Gastrocnemius medialis (tissue), 4 donors: ENCODE results near the gene DNASE2. TPM values are rescaled to one million over a fixed set of nuclear protein-coding genes. Genes with fewer than 3 reads are reported as not detected.
"Not testable (repeated sequence)": the region's sequence is repeated elsewhere in the genome, so short reads cannot be mapped to it uniquely, and the experiment has no call there.

ENCODE experiments used
- ATAC-seq, 2 donors: fragments of 150-250 bp; one replicate each; pipeline ENCODE4 v1.9.1; 2016
- DNase-seq, 2 donors: peaks; one replicate each; pipeline ENCODE4 v3.0.0-alpha.2; 2019
- H3K27ac ChIP-seq, 4 donors: fragments of 200-600 bp; sonication (generic); 1 replicate in 1 of 4; 2 replicates in 3 of 4; pipeline ENCODE4 v1.5.1; 2016 to 2018; ENCODE audit warnings: mild to moderate bottlenecking in 2 of 4, moderate library complexity in 1 of 4
- H3K27me3 ChIP-seq, 3 donors: fragments of 200-600 bp; sonication (generic) in 2 of 3; 1 replicate in 1 of 3; 2 replicates in 2 of 3; pipeline versions ENCODE4 v1.5.1 to v1.6.0; 2016 to 2019; ENCODE audit warnings: mild to moderate bottlenecking in 1 of 3, moderate library complexity in 1 of 3
- H3K36me3 ChIP-seq, 2 donors: fragments of 200-600 bp; sonication (generic) in 1 of 2; one replicate each; pipeline ENCODE4 v1.5.1; 2017 to 2018
- H3K4me1 ChIP-seq, 2 donors: fragments of 200-600 bp; sonication (generic) in 1 of 2; one replicate each; pipeline ENCODE4 v1.5.1; 2016 to 2017; ENCODE audit warnings: mild to moderate bottlenecking in 2 of 2
- H3K4me3 ChIP-seq, 4 donors: fragments of 200-600 bp; sonication (generic) in 3 of 4; 1 replicate in 1 of 4; 2 replicates in 3 of 4; pipeline ENCODE4 v1.5.1; 2016 to 2019; ENCODE audit warnings: mild to moderate bottlenecking in 2 of 4
- H3K9me3 ChIP-seq, 3 donors: fragments of 200-600 bp; sonication (generic) in 2 of 3; 1 replicate in 1 of 3; 2 replicates in 2 of 3; pipeline ENCODE4 v1.5.1; 2016 to 2019
- POLR2A ChIP-seq, 2 donors: fragments of 450-650 bp; IDR thresholded peaks; one replicate each; pipeline ENCODE4 v1.6.1; 2017; ENCODE audit warnings: antibody characterized with exemption in 2 of 2, mild to moderate bottlenecking in 2 of 2, moderate library complexity in 2 of 2
- in situ Hi-C, 4 donors: fragments of 200-750 bp; cut with MboI; loops; one replicate each; pipeline versions ENCODE4 v1.15.0 to v1.8.0; 2017; ENCODE audit warnings: low sequenced_read_pairs in 4 of 4
- intact Hi-C: fragments of 100-400 bp; cut with DNase I; formaldehyde crosslinking; loops from one replicate; pipeline ENCODE4 v1.15.1; 2023; ENCODE audit warnings: low total_unique reads
- total RNA-seq, 4 donors: library from RNA; depleted of rRNA; stranded (reverse); fragments of >200 nt; gene quantifications; one replicate each; pipeline versions ENCODE4 v1.1.0 to v1.2.3, GENCODE V29; 2016
- TF ChIP-seq, protein P1 (sequence below), 5 experiments: fragments of 450-650 bp in 3 of 5; fragments of 200-600 bp in 2 of 5; sonication (generic) in 2 of 5; IDR thresholded peaks in 4 of 5; conservative IDR thresholded peaks in 1 of 5; 1 replicate in 4 of 5; 2 replicates in 1 of 5; pipeline ENCODE4 v1.5.1; 2016 to 2019; ENCODE audit warnings: antibody characterized with exemption in 5 of 5, mild to moderate bottlenecking in 3 of 5, moderate library complexity in 3 of 5

DNASE2 gene
- total RNA-seq, 4 donors from 2014 or later, result 11.9 to 44.3 (median 15.4) TPM

DNA sequence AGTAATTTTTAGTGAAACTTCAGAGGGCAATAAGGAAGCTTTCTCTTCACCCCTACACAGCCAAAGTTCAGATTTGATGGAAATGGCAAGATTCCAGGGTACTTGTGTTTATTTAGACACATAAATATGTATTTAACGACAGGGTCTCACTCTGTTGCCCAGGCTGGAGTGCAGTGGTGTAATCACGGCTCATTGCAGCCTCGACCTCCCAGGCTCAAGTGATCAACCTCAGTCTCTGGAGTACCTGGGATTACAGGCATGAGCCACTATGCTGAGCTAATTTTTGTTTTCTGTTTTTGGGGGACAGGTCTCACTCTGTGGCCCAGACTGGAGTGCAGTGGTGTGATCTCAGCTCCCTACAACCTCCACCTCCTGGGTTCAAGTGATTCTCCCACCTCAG, 39.8 kb upstream of the DNASE2 start:
- no peak for DNase-seq
- Histone ChIP-seq H3K4me1 (peaks cover 4% of the 10 kb centered on the region in 2 donors), H3K27ac (no peak overlapping the region), H3K4me3 (no peak overlapping the region), H3K27me3 (no peaks in the 10 kb centered on the region), H3K36me3 (peaks cover 0 to 40% of the 10 kb centered on the region in 2 donors), H3K9me3 (no peaks in the 10 kb centered on the region)
- in situ Hi-C loops (no loop called here), intact Hi-C loops (no loop called here)
- TF ChIP-seq, protein P1, sequence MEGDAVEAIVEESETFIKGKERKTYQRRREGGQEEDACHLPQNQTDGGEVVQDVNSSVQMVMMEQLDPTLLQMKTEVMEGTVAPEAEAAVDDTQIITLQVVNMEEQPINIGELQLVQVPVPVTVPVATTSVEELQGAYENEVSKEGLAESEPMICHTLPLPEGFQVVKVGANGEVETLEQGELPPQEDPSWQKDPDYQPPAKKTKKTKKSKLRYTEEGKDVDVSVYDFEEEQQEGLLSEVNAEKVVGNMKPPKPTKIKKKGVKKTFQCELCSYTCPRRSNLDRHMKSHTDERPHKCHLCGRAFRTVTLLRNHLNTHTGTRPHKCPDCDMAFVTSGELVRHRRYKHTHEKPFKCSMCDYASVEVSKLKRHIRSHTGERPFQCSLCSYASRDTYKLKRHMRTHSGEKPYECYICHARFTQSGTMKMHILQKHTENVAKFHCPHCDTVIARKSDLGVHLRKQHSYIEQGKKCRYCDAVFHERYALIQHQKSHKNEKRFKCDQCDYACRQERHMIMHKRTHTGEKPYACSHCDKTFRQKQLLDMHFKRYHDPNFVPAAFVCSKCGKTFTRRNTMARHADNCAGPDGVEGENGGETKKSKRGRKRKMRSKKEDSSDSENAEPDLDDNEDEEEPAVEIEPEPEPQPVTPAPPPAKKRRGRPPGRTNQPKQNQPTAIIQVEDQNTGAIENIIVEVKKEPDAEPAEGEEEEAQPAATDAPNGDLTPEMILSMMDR (IDR thresholded peaks at IDR 0.05 in 4 of 5, conservative IDR thresholded peaks at IDR 0.05 in 1 of 5), result no peak
- no peak for TF ChIP-seq POLR2A (IDR thresholded peaks at IDR 0.05)
- ATAC-seq, result no peak

GRCh38 chr19:12918253-12918652, 37.0 kb upstream of the DNASE2 start:
- no peaks in the 10 kb centered on the region for H3K27me3 ChIP-seq
- H3K36me3 ChIP-seq, result peaks cover 0 to 12% of the 10 kb centered on the region in 2 donors
- TF ChIP-seq POLR2A (IDR thresholded peaks at IDR 0.05), result no peak
- TF ChIP-seq, protein P1 (IDR thresholded peaks at IDR 0.05 in 4 of 5, conservative IDR thresholded peaks at IDR 0.05 in 1 of 5), result no peak
- intact Hi-C loops (loop anchor here (2.0 kb wide), 1 partner anchor 15 kb away; the partner anchor contains the start of gene FARSA), in situ Hi-C loops (no loop called here)
- ATAC-seq, result no peak
- no peak for DNase-seq
- no peak overlapping the region for H3K27ac ChIP-seq
- H3K4me1 ChIP-seq, result peaks cover 6 to 9% of the 10 kb centered on the region in 2 donors
- H3K4me3 ChIP-seq, result no peak overlapping the region
- no peaks in the 10 kb centered on the region for H3K9me3 ChIP-seq

DNA sequence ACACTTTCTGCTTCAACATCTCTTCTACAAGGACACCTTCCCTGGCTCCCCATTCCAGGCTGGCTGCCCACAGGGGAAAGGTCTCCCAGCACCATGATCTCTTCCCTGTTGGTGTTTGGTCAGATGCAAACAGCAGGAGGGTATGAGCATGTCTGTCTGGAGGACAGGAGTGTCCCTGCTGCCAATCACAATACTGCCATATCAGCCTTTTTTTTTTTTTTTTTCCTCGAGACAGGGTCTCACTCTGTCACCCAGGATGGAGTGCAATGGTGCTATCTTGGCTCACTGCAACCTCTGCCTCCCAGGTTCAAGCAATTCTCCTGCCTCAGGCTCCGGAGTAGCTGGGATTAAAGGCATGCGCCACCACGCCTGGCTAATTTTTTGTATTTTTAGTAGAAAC, 34.6 kb upstream of the DNASE2 start:
- H3K27ac ChIP-seq, in situ Hi-C loops, H3K4me3 ChIP-seq, intact Hi-C loops, H3K27me3 ChIP-seq, H3K36me3 ChIP-seq, ATAC-seq, H3K9me3 ChIP-seq, DNase-seq: not testable (repeated sequence)
- H3K4me1 ChIP-seq, result peaks cover 16 to 18% of the 10 kb centered on the region in 2 donors

DNA sequence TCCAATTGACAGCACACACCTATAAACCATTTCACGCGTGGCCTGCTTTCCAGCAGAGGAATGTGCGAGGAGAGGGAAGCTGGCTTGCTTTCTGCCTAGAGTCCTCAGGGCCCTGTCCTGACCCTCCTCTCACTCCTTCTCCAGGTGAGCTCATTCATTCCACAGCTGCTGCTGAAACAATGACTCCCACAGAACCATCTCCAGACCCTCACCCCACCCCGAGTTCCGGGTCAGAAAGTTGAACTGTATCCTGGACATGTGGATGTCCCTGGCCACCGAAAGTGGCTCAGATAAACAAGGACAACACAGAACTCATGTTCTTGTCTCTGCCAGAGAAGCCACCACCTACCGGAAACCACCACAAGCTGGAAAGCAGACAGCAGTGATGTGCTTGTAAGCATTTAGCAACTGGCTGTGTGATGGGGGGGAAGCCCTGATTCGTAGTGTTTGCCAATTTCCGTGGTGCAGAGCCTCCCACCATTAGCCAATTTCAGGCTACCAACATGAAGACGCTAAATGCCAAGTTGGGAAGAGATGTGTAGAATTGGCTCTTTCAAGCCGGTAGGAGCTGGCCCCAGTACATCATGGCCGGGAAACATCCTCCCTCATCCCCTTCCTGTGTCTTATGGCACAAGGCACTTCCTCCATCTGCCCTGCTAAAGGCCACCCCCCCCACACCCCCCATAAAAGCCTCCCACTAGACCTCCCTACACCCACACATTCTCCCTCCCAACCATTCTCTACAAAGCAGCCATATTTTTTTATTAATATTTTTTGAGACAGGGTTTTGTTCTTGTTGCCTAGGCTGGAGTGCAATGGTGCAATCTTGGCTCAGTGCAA, 32.8 kb upstream of the DNASE2 start:
- TF ChIP-seq, protein P1 (IDR thresholded peaks at IDR 0.05 in 4 of 5, conservative IDR thresholded peaks at IDR 0.05 in 1 of 5), result no peak
- no peak for TF ChIP-seq POLR2A (IDR thresholded peaks at IDR 0.05)
- Histone ChIP-seq H3K36me3 (no peaks in the 10 kb centered on the region), H3K27me3 (no peaks in the 10 kb centered on the region), H3K4me3 (no peak overlapping the region), H3K27ac (peak overlapping the region in 3 of 4 donors; percentile 66 to 71 (median 67)), H3K9me3 (no peaks in the 10 kb centered on the region), H3K4me1 (peaks cover 16 to 18% of the 10 kb centered on the region in 2 donors)
- intact Hi-C loops (no loop called here), in situ Hi-C loops (no loop called here)
- peak in 1 of 2 donors; percentile 48 for ATAC-seq
- DNase-seq, result peak in 1 of 2 donors; percentile 28

GRCh38 chr19:12913011-12913561, 31.8 kb upstream of the DNASE2 start:
- Histone ChIP-seq H3K9me3 (no peaks in the 10 kb centered on the region), H3K27ac (peak overlapping the region; percentile 34 to 71 (median 66)), H3K4me3 (peak overlapping the region; percentile 18 to 47 (median 40)), H3K4me1 (peaks cover 12 to 14% of the 10 kb centered on the region in 2 donors), H3K27me3 (no peaks in the 10 kb centered on the region), H3K36me3 (no peaks in the 10 kb centered on the region)
- DNase-seq (peak in 1 of 2 donors; percentile 60), ATAC-seq (peak; percentile 52 to 75)
- intact Hi-C loops, result no loop called here
- in situ Hi-C loops, result no loop called here
- TF ChIP-seq, protein P1 (IDR thresholded peaks at IDR 0.05 in 4 of 5, conservative IDR thresholded peaks at IDR 0.05 in 1 of 5), result no peak
